ENCODE results near the gene NEU2. TPM values are rescaled to one million over a fixed set of nuclear protein-coding genes. Genes with fewer than 3 reads are reported as not detected.

The NEU2 gene
- total and polyA plus RNA-seq, 10 of the 15 experiments (the other 5 are each of a cell fraction or from before 2014, with no cell fraction given): not detected

DNA sequence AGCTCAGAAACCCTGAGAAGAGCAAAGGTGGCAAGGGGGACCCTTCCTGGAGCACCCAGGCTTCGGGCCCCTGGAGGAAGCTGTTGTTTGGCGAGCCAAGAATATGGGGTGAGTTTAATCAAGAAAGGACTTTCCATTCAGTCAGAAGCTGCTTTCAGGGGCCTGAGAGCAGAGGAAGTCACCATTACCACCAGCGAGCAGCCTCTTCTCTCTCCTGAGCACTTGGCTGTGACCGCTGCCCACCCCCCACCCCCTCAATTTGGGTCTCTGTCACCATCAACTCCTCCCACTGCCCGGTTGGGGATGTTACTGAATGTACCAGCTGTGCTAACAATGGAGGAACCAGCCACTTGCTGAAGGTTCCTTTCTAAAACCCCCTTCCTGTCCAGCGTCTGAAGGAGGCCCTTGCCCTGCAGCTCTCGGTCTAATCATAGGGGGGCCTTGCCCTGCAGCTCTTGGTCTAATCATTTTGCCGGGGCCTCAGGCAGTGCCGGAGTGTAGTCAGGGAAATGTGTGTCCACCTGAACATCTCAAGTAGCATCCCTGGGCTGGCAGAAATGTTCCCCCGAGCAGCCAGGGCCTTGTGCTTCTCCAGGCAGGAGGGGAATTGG is 28.6 kb downstream of the NEU2 start (continued):
- no peak for TF ChIP-seq SIX5 (IDR thresholded peaks at IDR 0.05; ENCODE audit: low read depth, low read length, severe bottlenecking)
- no peak for TF ChIP-seq ZSCAN29 (IDR thresholded peaks at IDR 0.05)
- no peak for TF ChIP-seq CHD1 (IDR thresholded peaks at IDR 0.05; ENCODE audit: low read depth, low read length)
- no peak for TF ChIP-seq SIN3A (IDR thresholded peaks at IDR 0.05; ENCODE audit: low read depth, low read length)
- TF ChIP-seq, protein P1, sequence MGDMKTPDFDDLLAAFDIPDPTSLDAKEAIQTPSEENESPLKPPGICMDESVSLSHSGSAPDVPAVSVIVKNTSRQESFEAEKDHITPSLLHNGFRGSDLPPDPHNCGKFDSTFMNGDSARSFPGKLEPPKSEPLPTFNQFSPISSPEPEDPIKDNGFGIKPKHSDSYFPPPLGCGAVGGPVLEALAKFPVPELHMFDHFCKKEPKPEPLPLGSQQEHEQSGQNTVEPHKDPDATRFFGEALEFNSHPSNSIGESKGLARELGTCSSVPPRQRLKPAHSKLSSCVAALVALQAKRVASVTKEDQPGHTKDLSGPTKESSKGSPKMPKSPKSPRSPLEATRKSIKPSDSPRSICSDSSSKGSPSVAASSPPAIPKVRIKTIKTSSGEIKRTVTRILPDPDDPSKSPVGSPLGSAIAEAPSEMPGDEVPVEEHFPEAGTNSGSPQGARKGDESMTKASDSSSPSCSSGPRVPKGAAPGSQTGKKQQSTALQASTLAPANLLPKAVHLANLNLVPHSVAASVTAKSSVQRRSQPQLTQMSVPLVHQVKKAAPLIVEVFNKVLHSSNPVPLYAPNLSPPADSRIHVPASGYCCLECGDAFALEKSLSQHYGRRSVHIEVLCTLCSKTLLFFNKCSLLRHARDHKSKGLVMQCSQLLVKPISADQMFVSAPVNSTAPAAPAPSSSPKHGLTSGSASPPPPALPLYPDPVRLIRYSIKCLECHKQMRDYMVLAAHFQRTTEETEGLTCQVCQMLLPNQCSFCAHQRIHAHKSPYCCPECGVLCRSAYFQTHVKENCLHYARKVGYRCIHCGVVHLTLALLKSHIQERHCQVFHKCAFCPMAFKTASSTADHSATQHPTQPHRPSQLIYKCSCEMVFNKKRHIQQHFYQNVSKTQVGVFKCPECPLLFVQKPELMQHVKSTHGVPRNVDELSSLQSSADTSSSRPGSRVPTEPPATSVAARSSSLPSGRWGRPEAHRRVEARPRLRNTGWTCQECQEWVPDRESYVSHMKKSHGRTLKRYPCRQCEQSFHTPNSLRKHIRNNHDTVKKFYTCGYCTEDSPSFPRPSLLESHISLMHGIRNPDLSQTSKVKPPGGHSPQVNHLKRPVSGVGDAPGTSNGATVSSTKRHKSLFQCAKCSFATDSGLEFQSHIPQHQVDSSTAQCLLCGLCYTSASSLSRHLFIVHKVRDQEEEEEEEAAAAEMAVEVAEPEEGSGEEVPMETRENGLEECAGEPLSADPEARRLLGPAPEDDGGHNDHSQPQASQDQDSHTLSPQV (IDR thresholded peaks at IDR 0.05): no peak
- no peak for TF ChIP-seq MXI1 (IDR thresholded peaks at IDR 0.05; ENCODE audit: low read depth, low read length)
- no peak for TF ChIP-seq SREBF1 (IDR thresholded peaks at IDR 0.05; ENCODE audit: low read length)
- TF ChIP-seq BRCA1 (IDR thresholded peaks at IDR 0.05; ENCODE audit: low read depth, low read length): no peak
- TF ChIP-seq TARDBP (IDR thresholded peaks at IDR 0.05; ENCODE audit: borderline replicate concordance): 0 out of 2 replicates have a peak, but pooled peaks have one; percentile 14
- peak; percentile 28 for TF ChIP-seq POLR2AphosphoS5 (IDR thresholded peaks at IDR 0.05; ENCODE audit: low read length)
- TF ChIP-seq RBBP5 (conservative IDR thresholded peaks at IDR 0.05): no peak
- peak; percentile 80 for TF ChIP-seq YY1 (IDR thresholded peaks at IDR 0.05; ENCODE audit: low read depth, low read length)
- no peak for TF ChIP-seq RAD21 (IDR thresholded peaks at IDR 0.05; ENCODE audit: insufficient read depth, low read depth, low read length)
- peak; percentile 54; the same call in 1 of the 2 replicates for TF ChIP-seq TBL1XR1 (IDR thresholded peaks at IDR 0.05; ENCODE audit: low read depth, low read length)
- TF ChIP-seq, protein P2, sequence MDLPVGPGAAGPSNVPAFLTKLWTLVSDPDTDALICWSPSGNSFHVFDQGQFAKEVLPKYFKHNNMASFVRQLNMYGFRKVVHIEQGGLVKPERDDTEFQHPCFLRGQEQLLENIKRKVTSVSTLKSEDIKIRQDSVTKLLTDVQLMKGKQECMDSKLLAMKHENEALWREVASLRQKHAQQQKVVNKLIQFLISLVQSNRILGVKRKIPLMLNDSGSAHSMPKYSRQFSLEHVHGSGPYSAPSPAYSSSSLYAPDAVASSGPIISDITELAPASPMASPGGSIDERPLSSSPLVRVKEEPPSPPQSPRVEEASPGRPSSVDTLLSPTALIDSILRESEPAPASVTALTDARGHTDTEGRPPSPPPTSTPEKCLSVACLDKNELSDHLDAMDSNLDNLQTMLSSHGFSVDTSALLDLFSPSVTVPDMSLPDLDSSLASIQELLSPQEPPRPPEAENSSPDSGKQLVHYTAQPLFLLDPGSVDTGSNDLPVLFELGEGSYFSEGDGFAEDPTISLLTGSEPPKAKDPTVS (IDR thresholded peaks at IDR 0.05; ENCODE audit: low read depth, low read length): no peak
- no peak for TF ChIP-seq CHD4 (IDR thresholded peaks at IDR 0.05)
- no peak for TF ChIP-seq NFYA (IDR thresholded peaks at IDR 0.05; ENCODE audit: borderline replicate concordance, low read depth, low read length)
- TF ChIP-seq, protein P3, sequence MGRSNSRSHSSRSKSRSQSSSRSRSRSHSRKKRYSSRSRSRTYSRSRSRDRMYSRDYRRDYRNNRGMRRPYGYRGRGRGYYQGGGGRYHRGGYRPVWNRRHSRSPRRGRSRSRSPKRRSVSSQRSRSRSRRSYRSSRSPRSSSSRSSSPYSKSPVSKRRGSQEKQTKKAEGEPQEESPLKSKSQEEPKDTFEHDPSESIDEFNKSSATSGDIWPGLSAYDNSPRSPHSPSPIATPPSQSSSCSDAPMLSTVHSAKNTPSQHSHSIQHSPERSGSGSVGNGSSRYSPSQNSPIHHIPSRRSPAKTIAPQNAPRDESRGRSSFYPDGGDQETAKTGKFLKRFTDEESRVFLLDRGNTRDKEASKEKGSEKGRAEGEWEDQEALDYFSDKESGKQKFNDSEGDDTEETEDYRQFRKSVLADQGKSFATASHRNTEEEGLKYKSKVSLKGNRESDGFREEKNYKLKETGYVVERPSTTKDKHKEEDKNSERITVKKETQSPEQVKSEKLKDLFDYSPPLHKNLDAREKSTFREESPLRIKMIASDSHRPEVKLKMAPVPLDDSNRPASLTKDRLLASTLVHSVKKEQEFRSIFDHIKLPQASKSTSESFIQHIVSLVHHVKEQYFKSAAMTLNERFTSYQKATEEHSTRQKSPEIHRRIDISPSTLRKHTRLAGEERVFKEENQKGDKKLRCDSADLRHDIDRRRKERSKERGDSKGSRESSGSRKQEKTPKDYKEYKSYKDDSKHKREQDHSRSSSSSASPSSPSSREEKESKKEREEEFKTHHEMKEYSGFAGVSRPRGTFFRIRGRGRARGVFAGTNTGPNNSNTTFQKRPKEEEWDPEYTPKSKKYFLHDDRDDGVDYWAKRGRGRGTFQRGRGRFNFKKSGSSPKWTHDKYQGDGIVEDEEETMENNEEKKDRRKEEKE (IDR thresholded peaks at IDR 0.05): no peak
- TF ChIP-seq ZBED1 (IDR thresholded peaks at IDR 0.05; ENCODE audit: borderline replicate concordance): no peak
- TF ChIP-seq ZNF384 (IDR thresholded peaks at IDR 0.05; ENCODE audit: borderline replicate concordance, low read depth, low read length): no peak
- TF ChIP-seq DPF2 (IDR thresholded peaks at IDR 0.05): no peak
- TF ChIP-seq HDAC6 (IDR thresholded peaks at IDR 0.05; ENCODE audit: unreplicated experiment): no peak
- TF ChIP-seq SMC3 (IDR thresholded peaks at IDR 0.05; ENCODE audit: borderline replicate concordance, low read length): no peak
- no peak for TF ChIP-seq IRF4 (IDR thresholded peaks at IDR 0.05; ENCODE audit: low read depth, low read length)
- no peak for TF ChIP-seq CBX5 (IDR thresholded peaks at IDR 0.05; ENCODE audit: low read depth)
- no peak for TF ChIP-seq EZH2 (IDR thresholded peaks at IDR 0.05; ENCODE audit: borderline replicate concordance, control insufficient read depth, low read depth, low read length)
